Liver (tissue), 3 donors: ENCODE data around the gene EXOC7.

Experiments used
- CTCF ChIP-seq: fragments of 150-350 bp; IDR thresholded peaks from 2 replicates; pipeline ENCODE4 v1.5.1; 2017; ENCODE audit warnings: improper control_type of control experiment, low read depth, low read length; ENCODE audit not compliant: missing input control
- JUND ChIP-seq, 2 donors: IDR thresholded peaks; 2 replicates each; pipeline ENCODE4 v1.6.1; 2016; ENCODE audit warnings: antibody characterized with exemption in 2 of 2
- MAX ChIP-seq: IDR thresholded peaks from 2 replicates; pipeline ENCODE4 v1.6.1; 2016; ENCODE audit warnings: antibody characterized with exemption
- RAD21 ChIP-seq, 2 donors: IDR thresholded peaks; 2 replicates each; pipeline ENCODE4 v1.6.1; 2016; ENCODE audit warnings: antibody characterized with exemption in 2 of 2, mild to moderate bottlenecking in 2 of 2
- REST ChIP-seq: IDR thresholded peaks from 2 replicates; pipeline ENCODE4 v1.6.1; 2016; ENCODE audit warnings: antibody characterized with exemption, mild to moderate bottlenecking
- donor health status: healthy.
- donor health status: healthy.

GRCh38 chr17:76138896-76139752, 35.5 kb upstream of the EXOC7 start:
- no peak for TF ChIP-seq MAX
- no peak for TF ChIP-seq CTCF
- TF ChIP-seq JUND (IDR thresholded peaks at IDR 0.05): no peak
- TF ChIP-seq REST: no peak
- no peak for TF ChIP-seq RAD21 (IDR thresholded peaks at IDR 0.05)
